GM18511 (cell line): ENCODE measurements around the gene ZSCAN31.
A peak's percentile ranks its signal among the peaks of the same experiment; 100 is the strongest.
"Not testable (repeated sequence)": the region's sequence is repeated elsewhere in the genome, so short reads cannot be mapped to it uniquely, and the experiment has no call there.

ENCODE experiments used
- ATAC-seq: cut with Tn5 transposase; IDR thresholded peaks from one replicate; pipeline ENCODE4 v1.9.1; 2021; ENCODE audit warnings: mild to moderate bottlenecking, moderate library complexity; ENCODE audit not compliant: unreplicated experiment

The ZSCAN31 gene

GRCh38 chr6:28335564-28336283 is at the start of gene ZSCAN31:
Gene ZSCAN31, minus strand, starts transcription at chr6:28336148. Its CDS starts 6,465 bp downstream, at chr6:28329683.
- peak; percentile 91 for ATAC-seq

DNA sequence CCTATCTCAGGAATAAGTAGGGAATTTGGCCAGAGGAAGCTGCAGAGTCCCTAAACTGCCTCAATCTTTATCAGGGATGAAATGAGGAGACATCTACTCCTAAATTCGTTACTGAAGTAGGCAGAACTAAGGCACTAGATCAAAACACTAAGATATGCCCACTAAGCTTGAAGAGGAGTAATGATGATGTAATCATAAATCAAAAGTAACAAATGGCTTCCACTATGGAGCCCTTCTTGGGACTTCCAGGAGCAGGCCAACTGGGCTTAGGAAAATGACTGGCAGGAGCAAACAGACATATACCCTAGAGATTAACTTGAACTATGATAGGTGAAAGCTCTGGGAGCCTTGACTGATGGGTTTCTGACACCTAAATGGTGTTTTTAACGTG is 48.2 kb upstream of the ZSCAN31 start:
- ATAC-seq = no peak

DNA sequence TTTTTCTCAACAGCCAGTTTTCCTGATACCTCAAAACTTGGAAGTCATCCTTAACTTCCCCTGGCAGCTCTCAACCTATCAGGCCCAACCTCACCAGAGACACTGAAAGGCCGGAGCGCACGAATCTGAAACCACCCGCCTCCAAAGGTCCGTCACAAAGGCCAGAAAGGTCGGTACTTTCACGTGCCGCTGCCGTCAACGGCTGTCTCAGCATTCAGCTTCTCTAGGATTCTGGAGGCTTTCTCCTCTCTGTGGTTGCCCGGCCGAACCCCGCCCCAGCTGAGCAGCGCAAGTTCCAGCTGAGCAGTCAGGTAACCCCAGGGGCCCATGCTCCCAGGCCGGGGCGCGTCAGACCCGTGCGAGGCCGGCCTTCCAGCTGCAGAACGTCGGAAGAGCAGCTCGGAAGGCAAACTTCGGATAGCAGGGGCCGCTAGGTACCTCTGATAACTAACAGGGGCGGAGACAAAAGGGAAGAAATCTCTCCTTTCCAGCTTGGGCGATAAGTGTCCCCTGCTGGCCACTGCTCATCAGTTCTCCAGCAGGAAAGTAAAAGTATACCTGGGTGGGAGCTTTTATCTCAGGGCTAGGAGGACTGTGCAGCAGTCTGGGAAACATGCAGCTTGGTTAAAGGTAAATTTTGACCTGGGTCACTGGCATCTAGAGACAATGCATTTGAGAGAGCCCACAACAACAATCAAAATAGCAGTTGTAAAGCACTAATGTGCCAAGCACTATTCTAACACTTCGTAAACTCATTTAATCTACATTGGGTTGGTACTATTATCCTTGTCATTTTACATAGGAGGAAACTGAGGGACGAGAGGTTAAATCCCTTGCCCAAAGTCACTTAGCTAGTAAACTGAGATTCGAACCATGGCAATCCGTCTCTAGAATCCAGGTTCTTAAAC is 47.5 kb upstream of the ZSCAN31 start:
- ATAC-seq = peak; percentile 97

DNA sequence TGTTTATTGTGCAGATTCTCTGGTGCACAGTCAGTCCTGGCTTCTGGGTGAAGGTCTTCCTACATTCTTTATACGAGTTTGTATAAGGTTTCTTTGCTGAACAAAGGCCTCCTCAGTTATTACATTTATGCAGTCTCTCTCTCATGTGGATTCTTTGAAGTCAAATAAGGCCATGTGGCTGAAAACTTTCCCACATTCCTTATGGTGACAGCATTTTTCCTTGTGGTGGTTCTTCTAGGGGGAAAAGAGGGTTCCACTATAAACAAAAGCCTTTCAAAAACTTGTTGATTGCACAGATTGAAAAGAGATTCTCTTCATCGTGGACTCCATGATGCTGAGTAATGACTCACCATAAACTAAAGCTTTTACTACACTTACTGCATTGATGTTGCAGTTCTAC is 44.4 kb upstream of the ZSCAN31 start:
- no peak for ATAC-seq

DNA sequence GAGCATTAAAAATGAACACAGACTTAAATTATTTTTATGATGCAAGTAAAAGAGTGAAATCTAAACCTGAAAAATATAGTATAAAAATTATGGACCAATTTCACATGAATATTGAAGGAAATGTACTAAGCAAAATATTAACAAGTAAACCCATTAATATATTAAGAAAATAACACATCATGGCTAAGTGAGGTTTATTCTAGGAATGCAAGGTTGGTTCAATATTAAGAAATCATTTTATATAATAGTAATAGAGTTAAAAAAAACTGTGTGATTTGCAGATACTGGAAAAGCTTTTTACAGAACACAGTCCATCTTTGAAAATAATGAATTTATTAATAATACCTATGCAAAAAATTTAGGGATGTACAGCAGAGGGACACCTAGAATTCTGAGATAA is 42.7 kb upstream of the ZSCAN31 start:
- ATAC-seq = no peak

DNA sequence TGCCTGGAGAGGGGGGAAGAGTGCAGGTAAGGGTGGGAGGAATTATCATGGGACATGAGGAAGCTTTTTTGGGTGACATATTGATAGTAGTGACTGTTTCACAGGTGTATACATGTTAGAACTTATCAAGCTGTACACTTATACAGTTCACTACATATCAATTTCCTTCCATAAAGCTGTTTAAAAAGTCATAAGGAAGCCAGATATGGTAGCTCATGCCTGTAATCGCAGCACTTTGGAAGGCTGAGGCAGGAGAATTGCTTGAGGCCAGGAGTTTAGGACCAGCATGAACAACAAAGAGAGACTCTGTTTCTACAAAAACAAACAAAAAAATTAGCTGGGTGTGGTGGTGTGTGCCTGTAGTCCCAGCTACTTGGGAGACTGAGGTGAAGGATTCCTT is 41.9 kb upstream of the ZSCAN31 start:
- no peak for ATAC-seq

GRCh38 chr6:28373925-28374324 is 38.0 kb upstream of the ZSCAN31 start:
- no peak for ATAC-seq

DNA sequence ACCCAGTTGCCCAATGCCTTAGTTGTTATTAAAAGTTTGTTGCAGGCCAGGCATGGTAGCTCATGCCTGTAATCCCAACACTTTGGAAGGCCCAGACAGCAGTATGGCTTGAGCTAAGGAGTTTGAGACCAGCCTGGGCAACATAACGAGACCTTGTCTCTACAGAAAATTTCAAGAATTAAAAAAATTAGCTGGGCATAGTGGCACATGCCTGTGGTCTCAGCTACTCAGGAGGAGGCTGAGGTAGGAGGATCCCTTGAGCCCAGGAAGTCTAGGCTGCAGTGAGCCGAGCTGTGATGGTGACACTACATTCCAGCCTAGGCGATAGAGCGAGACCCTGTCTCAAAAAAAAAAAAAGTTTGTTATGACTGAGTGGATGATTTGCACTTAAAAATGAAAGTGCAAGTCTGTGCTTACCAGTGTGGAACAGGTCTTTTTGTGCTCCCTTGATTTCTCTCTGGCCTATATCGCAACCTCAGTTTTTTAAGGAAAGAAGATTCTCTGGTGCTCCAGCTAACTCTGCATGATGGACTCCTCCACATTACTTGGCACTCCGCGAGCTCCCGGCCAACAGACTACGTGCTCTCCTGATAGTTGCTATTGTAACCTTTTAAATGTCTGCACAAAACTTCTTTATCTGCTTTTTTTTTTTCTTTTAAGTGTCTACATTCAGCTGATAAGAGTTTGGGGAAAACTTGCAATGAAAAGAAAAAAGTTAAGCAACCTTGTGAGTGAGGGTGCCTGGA is 35.9 kb upstream of the ZSCAN31 start:
- ATAC-seq = peak; percentile 87

- ATAC-seq = no peak
Observed at GRCh38 chr6:28371280-28371679, 35.3 kb upstream of the ZSCAN31 start.

- no peak for ATAC-seq
Observed at GRCh38 chr6:28370440-28370839, 34.5 kb upstream of the ZSCAN31 start.

- no peak for ATAC-seq
Observed at GRCh38 chr6:28369463-28369862, 33.5 kb upstream of the ZSCAN31 start.

DNA sequence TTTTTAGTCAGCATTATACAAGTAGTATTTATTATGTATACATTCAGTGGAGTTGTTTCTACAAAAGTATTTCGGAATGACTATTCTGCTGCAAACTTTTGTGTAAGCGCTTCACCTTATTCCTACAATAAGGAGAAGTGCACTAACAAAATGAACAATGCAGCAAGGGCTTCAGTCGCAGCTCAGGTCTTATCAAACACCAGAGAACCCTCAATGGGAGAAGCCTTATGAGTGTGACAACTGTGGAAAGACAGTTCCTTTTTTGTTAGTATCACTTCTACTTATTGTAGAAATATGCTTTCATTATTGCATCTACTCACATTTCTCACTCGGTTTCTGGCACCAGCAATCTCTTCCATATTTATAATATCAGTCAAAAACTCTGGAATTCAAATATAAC is 32.6 kb upstream of the ZSCAN31 start:
- peak; percentile 78 for ATAC-seq

DNA sequence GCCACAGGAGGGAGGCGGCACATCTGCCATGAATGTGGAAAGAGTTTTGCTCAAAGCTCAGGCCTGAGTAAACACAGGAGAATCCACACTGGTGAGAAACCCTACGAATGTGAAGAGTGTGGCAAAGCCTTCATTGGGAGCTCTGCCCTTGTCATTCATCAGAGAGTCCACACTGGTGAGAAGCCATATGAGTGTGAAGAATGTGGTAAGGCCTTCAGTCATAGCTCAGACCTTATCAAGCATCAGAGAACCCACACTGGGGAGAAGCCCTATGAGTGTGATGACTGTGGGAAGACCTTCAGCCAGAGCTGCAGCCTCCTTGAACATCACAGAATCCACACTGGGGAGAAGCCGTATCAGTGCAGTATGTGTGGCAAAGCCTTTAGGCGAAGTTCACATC is 29.6 kb upstream of the ZSCAN31 start:
- ATAC-seq = not testable (repeated sequence)

- ATAC-seq = no peak
Observed at GRCh38 chr6:28360961-28361360, 25.0 kb upstream of the ZSCAN31 start.

DNA sequence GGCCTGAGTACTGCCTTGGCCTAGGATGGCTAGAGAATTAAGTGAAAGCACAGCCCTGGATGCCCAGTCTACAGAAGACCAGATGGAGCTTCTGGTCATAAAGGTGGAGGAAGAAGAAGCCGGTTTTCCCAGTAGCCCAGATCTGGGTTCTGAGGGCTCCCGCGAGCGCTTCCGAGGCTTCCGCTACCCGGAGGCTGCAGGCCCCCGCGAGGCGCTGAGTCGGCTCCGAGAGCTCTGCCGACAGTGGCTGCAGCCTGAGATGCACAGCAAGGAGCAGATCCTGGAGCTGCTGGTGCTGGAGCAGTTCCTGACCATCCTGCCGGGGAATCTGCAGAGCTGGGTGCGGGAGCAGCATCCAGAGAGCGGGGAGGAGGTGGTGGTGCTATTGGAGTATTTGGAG is 23.6 kb upstream of the ZSCAN31 start:
- not testable (repeated sequence) for ATAC-seq

DNA sequence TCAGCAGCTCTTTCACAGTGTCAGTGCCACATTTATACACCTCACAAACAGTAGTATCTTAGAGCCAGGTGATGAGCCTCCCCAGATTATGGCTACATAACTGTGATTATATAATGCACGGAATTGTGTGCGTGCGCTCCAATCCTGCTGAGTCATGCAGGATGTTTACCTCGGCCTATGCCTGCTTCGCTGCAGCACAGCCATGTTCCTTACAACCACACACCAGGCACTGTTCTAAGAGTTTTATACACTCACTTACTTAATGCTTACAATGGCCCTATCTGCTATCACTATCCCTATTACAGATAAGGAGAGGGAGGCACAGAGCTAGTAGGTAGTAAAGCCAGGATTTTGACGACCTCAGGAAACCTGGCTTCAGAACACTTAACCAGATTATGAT is 21.1 kb upstream of the ZSCAN31 start:
- no peak for ATAC-seq

- ATAC-seq = no peak
Observed at GRCh38 chr6:28356666-28357020, 20.7 kb upstream of the ZSCAN31 start.

GRCh38 chr6:28355743-28356665 is 20.1 kb upstream of the ZSCAN31 start:
- ATAC-seq = peak; percentile 86

DNA sequence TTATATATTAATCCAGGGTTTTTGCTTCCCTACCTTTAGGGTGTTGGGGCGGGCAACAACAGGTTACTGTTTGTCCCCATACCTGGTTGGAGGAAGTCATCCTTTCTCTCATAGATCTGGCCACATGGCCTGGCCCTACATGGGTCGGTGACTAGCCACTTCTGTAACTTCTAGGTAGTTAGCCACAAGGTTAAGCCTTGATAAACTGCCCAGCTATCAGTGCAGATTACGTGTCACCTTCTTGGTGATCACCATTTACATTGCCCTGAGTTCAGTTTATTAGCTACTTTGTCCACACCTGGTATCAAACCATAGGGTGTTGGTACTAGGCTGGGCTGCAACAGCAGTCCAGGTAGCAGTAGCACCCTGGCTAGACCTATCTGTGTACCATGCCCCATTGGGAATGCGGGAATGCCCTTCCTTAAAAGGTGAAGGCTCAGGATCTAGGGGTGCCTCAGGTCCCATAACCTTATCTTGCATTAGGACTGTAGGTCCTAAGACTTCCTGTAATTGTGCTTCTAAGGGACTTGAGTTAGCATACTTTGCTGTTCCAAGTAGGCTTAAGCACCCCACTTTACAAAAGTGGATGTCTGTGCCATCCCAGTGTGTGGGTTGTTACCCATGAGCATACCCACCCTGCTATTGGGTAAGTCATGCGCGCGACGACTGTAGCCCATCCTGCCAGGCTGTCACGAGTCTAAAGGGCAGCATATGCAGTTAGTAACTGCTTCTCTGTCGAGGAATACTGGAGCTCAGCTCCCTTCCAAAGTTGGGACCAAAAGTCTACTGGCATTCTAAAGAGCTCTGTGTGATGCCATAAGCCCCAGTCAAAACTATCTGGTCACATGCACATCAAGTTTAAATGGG is 19.0 kb upstream of the ZSCAN31 start:
- no peak for ATAC-seq
